Measurements from ENCODE around the gene TFF3. TPM values are rescaled to one million over a fixed set of nuclear protein-coding genes. Genes with fewer than 3 reads are reported as not detected.

Gene TFF3
- total and polyA plus RNA-seq, 2 of the 13 experiments (the other 11 are each of a cell fraction or from before 2014, with no cell fraction given), result 14.2 to 26.9 TPM

- ChIA-PET CTCF (ENCODE audit: low intra/inter-chr PET ratio, low total read pairs) (no interaction called here), POLR2A (no interaction called here)
- no peak overlapping the region for H2AFZ ChIP-seq (ENCODE audit: low read length)
- no peaks in the 10 kb centered on the region for H3K36me3 ChIP-seq (replicated peaks in 1 of 2; ENCODE audit: control insufficient read depth in 1 of 2, insufficient read depth in 2 of 2, low read length in 2 of 2)
- no peaks in the 10 kb centered on the region for H3K79me2 ChIP-seq (ENCODE audit: insufficient read depth, low read length)
- FAIRE-seq (no peak), DNase-seq (ENCODE audit: low spot score) (no peak), ATAC-seq (peak; percentile 29)
- H3K27ac ChIP-seq (ENCODE audit: extremely low read length, insufficient read depth, low read length), result no peak overlapping the region
- 0% methylated on average over 1 of the region's 22 CpGs for WGBS (ENCODE audit: low lambda C conversion rate)
- no TSS peak for BruUV-seq (replicated peaks)
- H3K9me3 ChIP-seq (ENCODE audit: low read length), result no peaks in the 10 kb centered on the region
- no peaks in the 10 kb centered on the region; the same call in 1 of the 2 replicates for H4K20me1 ChIP-seq (ENCODE audit: insufficient read depth, low read length)
- H3K27me3 ChIP-seq (ENCODE audit: control insufficient read depth in 1 of 2, insufficient read depth in 2 of 2, low read length in 2 of 2), result peaks cover 3 to 35% of the 10 kb centered on the region in 2 experiments; a peak in 3 of 5 replicates
- H3K4me1 ChIP-seq (ENCODE audit: insufficient read depth, low read length), result no peaks in the 10 kb centered on the region
- H3K9ac ChIP-seq (ENCODE audit: insufficient read depth, low read depth, low read length), result no peak overlapping the region
- intact Hi-C loops (cut with micrococcal nuclease; ENCODE audit: unreplicated experiment), result no loop called here
- no peak overlapping the region for H3K4me3 ChIP-seq (replicated peaks in 1 of 3; ENCODE audit: insufficient read depth in 1 of 3, low read depth in 2 of 3, low read length in 3 of 3)
- no peak overlapping the region for H3K4me2 ChIP-seq (ENCODE audit: low read depth, low read length)
- in situ Hi-C loops (cut with HindIII; ENCODE audit: extremely low pct_ligation_motif_present, low pct_unique_long_range_greater_than_20kb), result no loop called here
- no peak for TF ChIP-seq NBN (conservative IDR thresholded peaks at IDR 0.05)
- peak; percentile 66 for TF ChIP-seq ZNF629 (CRISPR knock-in tag; conservative IDR thresholded peaks at IDR 0.05)
- TF ChIP-seq, protein P1, sequence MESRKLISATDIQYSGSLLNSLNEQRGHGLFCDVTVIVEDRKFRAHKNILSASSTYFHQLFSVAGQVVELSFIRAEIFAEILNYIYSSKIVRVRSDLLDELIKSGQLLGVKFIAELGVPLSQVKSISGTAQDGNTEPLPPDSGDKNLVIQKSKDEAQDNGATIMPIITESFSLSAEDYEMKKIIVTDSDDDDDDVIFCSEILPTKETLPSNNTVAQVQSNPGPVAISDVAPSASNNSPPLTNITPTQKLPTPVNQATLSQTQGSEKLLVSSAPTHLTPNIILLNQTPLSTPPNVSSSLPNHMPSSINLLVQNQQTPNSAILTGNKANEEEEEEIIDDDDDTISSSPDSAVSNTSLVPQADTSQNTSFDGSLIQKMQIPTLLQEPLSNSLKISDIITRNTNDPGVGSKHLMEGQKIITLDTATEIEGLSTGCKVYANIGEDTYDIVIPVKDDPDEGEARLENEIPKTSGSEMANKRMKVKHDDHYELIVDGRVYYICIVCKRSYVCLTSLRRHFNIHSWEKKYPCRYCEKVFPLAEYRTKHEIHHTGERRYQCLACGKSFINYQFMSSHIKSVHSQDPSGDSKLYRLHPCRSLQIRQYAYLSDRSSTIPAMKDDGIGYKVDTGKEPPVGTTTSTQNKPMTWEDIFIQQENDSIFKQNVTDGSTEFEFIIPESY (CRISPR knock-in tag; IDR thresholded peaks at IDR 0.05), result no peak
- no peak for TF ChIP-seq KMT2B (CRISPR knock-in tag; IDR thresholded peaks at IDR 0.05)
- TF ChIP-seq FLYWCH1 (CRISPR knock-in tag; IDR thresholded peaks at IDR 0.05), result no peak
- no peak for TF ChIP-seq ZNF251 (CRISPR knock-in tag; IDR thresholded peaks at IDR 0.05)
- TF ChIP-seq, protein P2, sequence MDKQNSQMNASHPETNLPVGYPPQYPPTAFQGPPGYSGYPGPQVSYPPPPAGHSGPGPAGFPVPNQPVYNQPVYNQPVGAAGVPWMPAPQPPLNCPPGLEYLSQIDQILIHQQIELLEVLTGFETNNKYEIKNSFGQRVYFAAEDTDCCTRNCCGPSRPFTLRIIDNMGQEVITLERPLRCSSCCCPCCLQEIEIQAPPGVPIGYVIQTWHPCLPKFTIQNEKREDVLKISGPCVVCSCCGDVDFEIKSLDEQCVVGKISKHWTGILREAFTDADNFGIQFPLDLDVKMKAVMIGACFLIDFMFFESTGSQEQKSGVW (CRISPR knock-in tag; IDR thresholded peaks at IDR 0.05; ENCODE audit: borderline replicate concordance), result no peak
- TF ChIP-seq ZBTB37 (CRISPR knock-in tag; IDR thresholded peaks at IDR 0.05), result no peak
- TF ChIP-seq TBL1XR1 (IDR thresholded peaks at IDR 0.05; ENCODE audit: borderline replicate concordance, low read length, partially characterized antibody), result no peak
- TF ChIP-seq ZNF350 (CRISPR knock-in tag; IDR thresholded peaks at IDR 0.05; ENCODE audit: borderline replicate concordance, low read depth), result no peak
- no peak for TF ChIP-seq ZSCAN21 (CRISPR knock-in tag; IDR thresholded peaks at IDR 0.05; ENCODE audit: borderline replicate concordance)
- TF ChIP-seq NR2F1 (CRISPR knock-in tag; IDR thresholded peaks at IDR 0.05), result no peak
- TF ChIP-seq E2F2 (CRISPR knock-in tag; IDR thresholded peaks at IDR 0.05; ENCODE audit: borderline replicate concordance), result no peak
- TF ChIP-seq, protein P3, sequence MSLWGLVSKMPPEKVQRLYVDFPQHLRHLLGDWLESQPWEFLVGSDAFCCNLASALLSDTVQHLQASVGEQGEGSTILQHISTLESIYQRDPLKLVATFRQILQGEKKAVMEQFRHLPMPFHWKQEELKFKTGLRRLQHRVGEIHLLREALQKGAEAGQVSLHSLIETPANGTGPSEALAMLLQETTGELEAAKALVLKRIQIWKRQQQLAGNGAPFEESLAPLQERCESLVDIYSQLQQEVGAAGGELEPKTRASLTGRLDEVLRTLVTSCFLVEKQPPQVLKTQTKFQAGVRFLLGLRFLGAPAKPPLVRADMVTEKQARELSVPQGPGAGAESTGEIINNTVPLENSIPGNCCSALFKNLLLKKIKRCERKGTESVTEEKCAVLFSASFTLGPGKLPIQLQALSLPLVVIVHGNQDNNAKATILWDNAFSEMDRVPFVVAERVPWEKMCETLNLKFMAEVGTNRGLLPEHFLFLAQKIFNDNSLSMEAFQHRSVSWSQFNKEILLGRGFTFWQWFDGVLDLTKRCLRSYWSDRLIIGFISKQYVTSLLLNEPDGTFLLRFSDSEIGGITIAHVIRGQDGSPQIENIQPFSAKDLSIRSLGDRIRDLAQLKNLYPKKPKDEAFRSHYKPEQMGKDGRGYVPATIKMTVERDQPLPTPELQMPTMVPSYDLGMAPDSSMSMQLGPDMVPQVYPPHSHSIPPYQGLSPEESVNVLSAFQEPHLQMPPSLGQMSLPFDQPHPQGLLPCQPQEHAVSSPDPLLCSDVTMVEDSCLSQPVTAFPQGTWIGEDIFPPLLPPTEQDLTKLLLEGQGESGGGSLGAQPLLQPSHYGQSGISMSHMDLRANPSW (CRISPR knock-in tag; IDR thresholded peaks at IDR 0.05; ENCODE audit: borderline replicate concordance), result no peak
These were observed 23.3 kb downstream of the TFF3 start for GRCh38 chr21:42291751-42292562.
